PC-3 (cell line): Measurements from ENCODE around the gene ISLR2. TPM values are rescaled to one million over a fixed set of nuclear protein-coding genes. Genes with fewer than 3 reads are reported as not detected.
"Not testable (repeated sequence)": the region's sequence is repeated elsewhere in the genome, so short reads cannot be mapped to it uniquely, and the experiment has no call there.

Experiments
- ATAC-seq: fragments of 200-7000 bp; cut with Tn5 transposase; 2 replicates; pipeline ENCODE4 v1.9.1; 2020; ENCODE audit warnings: mild to moderate bottlenecking, moderate library complexity
- BruUV-seq: library from RNA; stranded (reverse); fragments of 400-500 nt; replicated peaks from 2 replicates; lab custom pipeline; 2021; lab: Mats Ljungman, UMichigan
- CTCF ChIA-PET: fragments of 300-600 bp; sonication (Branson Sonifier 250); formaldehyde crosslinking; loops from one replicate; lab custom pipeline; 2022; ENCODE audit warnings: antibody characterized with exemption; lab: Charles Lee
- POLR2A ChIA-PET: fragments of 300-600 bp; sonication (Branson Sonifier 250); formaldehyde crosslinking; loops from one replicate; lab custom pipeline; 2022; ENCODE audit warnings: antibody characterized with exemption; ENCODE audit not compliant: unreplicated experiment; lab: Charles Lee
- DNase-seq: peaks from one replicate; pipeline ENCODE4 v3.0.0-alpha.2; 2015
- H2AFZ ChIP-seq: fragments of 300-600 bp; sonication (generic); 2 replicates; pipeline ENCODE4 v1.6.0; 2016; ENCODE audit warnings: antibody characterized with exemption, low read length
- H3F3A ChIP-seq: fragments of 300-600 bp; sonication (generic); one replicate; pipeline ENCODE4 v1.6.0; 2017; ENCODE audit warnings: antibody characterized with exemption, low read length, control low read depth, mild to moderate bottlenecking; ENCODE audit not compliant: unreplicated experiment
- H3K27ac ChIP-seq: fragments of 300-600 bp; sonication (generic); 2 replicates; pipeline ENCODE4 v1.5.1; 2016; ENCODE audit warnings: mild to moderate bottlenecking, low read length
- H3K27me3 ChIP-seq: fragments of 300-600 bp; sonication (generic); 2 replicates; pipeline ENCODE4 v1.6.1; 2016; ENCODE audit warnings: low read length, mixed read lengths
- H3K36me3 ChIP-seq: fragments of 300-600 bp; sonication (generic); 2 replicates; pipeline ENCODE4 v1.6.1; 2016; ENCODE audit warnings: low read depth, mixed run types, low read length, mixed read lengths
- H3K4me1 ChIP-seq: fragments of 300-600 bp; sonication (generic); 2 replicates; pipeline ENCODE4 v1.5.1; 2016; ENCODE audit warnings: low read length; ENCODE audit not compliant: insufficient read depth
- H3K4me2 ChIP-seq: fragments of 300-600 bp; sonication (generic); 2 replicates; pipeline ENCODE4 v1.6.0; 2016; ENCODE audit warnings: low read length
- H3K4me3 ChIP-seq: fragments of 300-600 bp; sonication (generic); 2 replicates; pipeline ENCODE4 v1.5.1; 2016; ENCODE audit warnings: mild to moderate bottlenecking, low read length, mixed read lengths
- H3K79me2 ChIP-seq: fragments of 300-600 bp; sonication (generic); 2 replicates; pipeline ENCODE4 v1.6.1; 2017; ENCODE audit warnings: low read length, mixed read lengths
- H3K9ac ChIP-seq: fragments of 300-600 bp; sonication (generic); 2 replicates; pipeline ENCODE4 v1.6.0; 2016; ENCODE audit warnings: mild to moderate bottlenecking, low read length
- H3K9me2 ChIP-seq: fragments of 300-600 bp; sonication (generic); replicated peaks from 2 replicates; pipeline ENCODE4 v1.6.1; 2016; ENCODE audit warnings: mixed run types, low read length, mixed read lengths
- H3K9me3 ChIP-seq: fragments of 300-600 bp; sonication (generic); 2 replicates; pipeline ENCODE4 v1.6.1; 2016; ENCODE audit warnings: low read length, mixed read lengths
- H4K20me1 ChIP-seq: fragments of 300-600 bp; sonication (generic); 2 replicates; pipeline ENCODE4 v1.6.1; 2016; ENCODE audit warnings: low read length, mixed read lengths
- EZH2 ChIP-seq: fragments of 300-600 bp; sonication (generic); IDR thresholded peaks from one replicate; pipeline ENCODE4 v1.6.1; 2017; ENCODE audit warnings: antibody characterized with exemption, mild to moderate bottlenecking, low read length; ENCODE audit not compliant: unreplicated experiment
- EZH2phosphoT487 ChIP-seq: fragments of 300-600 bp; sonication (generic); IDR thresholded peaks from 2 replicates; pipeline ENCODE4 v1.6.1; 2018; ENCODE audit warnings: mild to moderate bottlenecking, antibody characterized with exemption, low read length, borderline replicate concordance
- intact Hi-C: fragments of 100-400 bp; cut with micrococcal nuclease; formaldehyde crosslinking; loops from 2 replicates; pipeline ENCODE4 v1.9.0; 2023
- total RNA-seq: library from RNA; depleted of rRNA; stranded (reverse); fragments of >200 nt; gene quantifications from 2 replicates; pipeline ENCODE4 v1.2.3, GENCODE V29; 2014
- TF ChIP-seq, protein P1 (sequence below): fragments of 300-600 bp; sonication (generic); conservative IDR thresholded peaks from 2 replicates; pipeline ENCODE4 v1.5.1; 2017; ENCODE audit warnings: antibody characterized with exemption, low read depth, mild to moderate bottlenecking, low read length

Gene ISLR2
- total RNA-seq, 1 experiment from 2014 or later: 0.22 TPM

DNA sequence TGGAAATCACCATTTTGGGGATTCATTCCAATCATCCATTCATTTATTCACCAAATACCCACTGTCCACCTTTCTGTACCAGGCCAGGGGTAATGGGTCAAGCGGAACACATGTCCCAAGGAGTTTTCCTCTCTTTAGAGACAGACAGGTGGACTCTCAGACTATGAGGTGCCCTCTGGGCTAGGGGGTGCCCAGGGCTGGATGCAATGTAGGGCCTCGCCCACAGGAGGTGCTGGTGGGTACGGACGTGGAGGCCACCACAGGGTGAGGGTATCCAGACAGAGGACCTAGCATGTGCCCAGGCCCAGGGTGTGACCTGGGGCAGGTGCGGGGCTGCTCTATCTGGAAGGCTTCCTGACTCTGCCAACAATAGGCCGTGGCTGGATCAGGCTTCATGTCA is 21.8 kb upstream of the ISLR2 start:
- H3K36me3 ChIP-seq, H2AFZ ChIP-seq, H3K4me1 ChIP-seq, H3K4me2 ChIP-seq, DNase-seq, POLR2A ChIA-PET, ATAC-seq, CTCF ChIA-PET, H3K27me3 ChIP-seq, H3K27ac ChIP-seq, H3K79me2 ChIP-seq, H3K9me3 ChIP-seq, H3K4me3 ChIP-seq, BruUV-seq, H3K9me2 ChIP-seq, H3K9ac ChIP-seq, H3F3A ChIP-seq, intact Hi-C loops, H4K20me1 ChIP-seq: not testable (repeated sequence)
- TF ChIP-seq, protein P1, sequence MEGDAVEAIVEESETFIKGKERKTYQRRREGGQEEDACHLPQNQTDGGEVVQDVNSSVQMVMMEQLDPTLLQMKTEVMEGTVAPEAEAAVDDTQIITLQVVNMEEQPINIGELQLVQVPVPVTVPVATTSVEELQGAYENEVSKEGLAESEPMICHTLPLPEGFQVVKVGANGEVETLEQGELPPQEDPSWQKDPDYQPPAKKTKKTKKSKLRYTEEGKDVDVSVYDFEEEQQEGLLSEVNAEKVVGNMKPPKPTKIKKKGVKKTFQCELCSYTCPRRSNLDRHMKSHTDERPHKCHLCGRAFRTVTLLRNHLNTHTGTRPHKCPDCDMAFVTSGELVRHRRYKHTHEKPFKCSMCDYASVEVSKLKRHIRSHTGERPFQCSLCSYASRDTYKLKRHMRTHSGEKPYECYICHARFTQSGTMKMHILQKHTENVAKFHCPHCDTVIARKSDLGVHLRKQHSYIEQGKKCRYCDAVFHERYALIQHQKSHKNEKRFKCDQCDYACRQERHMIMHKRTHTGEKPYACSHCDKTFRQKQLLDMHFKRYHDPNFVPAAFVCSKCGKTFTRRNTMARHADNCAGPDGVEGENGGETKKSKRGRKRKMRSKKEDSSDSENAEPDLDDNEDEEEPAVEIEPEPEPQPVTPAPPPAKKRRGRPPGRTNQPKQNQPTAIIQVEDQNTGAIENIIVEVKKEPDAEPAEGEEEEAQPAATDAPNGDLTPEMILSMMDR: peak; percentile 33; the same call in 1 of the 2 replicates

DNA sequence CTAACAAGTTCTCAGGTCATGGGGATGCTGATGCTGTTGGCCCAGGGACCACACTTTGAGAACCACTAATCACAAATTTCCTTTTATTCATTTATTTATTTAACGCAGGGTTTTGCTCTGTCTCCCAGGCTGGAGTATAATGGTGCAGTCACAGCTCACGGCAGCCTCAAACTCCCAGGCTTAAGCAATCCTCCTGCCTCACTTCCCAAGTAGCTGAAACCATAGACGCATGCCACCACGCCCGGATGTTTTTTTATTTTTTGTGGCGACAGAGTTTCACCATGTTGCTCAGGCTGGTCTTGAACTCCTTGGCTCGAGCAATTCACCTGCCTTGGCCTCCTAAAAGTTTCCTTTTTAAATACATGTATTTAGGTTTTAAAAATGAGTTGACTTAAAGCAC is 20.7 kb upstream of the ISLR2 start:
- H3K36me3 ChIP-seq: no peaks in the 10 kb centered on the region
- no peaks in the 10 kb centered on the region for H3K4me1 ChIP-seq
- no peaks in the 10 kb centered on the region for H3K9me2 ChIP-seq
- H3K9ac ChIP-seq: no peak overlapping the region
- DNase-seq (no peak), ATAC-seq (no peak)
- H3F3A ChIP-seq: no peaks in the 10 kb centered on the region
- POLR2A ChIA-PET: no interaction called here
- no peaks in the 10 kb centered on the region for H3K79me2 ChIP-seq
- H3K4me2 ChIP-seq: no peak overlapping the region
- no peaks in the 10 kb centered on the region for H3K27me3 ChIP-seq
- no peak overlapping the region for H2AFZ ChIP-seq
- no peak overlapping the region for H3K4me3 ChIP-seq
- TF ChIP-seq EZH2phosphoT487: no peak
- TF ChIP-seq, protein P1: no peak
- TF ChIP-seq EZH2: no peak
- intact Hi-C loops: no loop called here
- CTCF ChIA-PET: no interaction called here
- BruUV-seq: no TSS peak
- no peaks in the 10 kb centered on the region for H4K20me1 ChIP-seq
- H3K9me3 ChIP-seq: no peaks in the 10 kb centered on the region
- H3K27ac ChIP-seq: no peak overlapping the region

GRCh38 chr15:74120426-74120825 is 10.0 kb upstream of the ISLR2 start:
- Histone ChIP-seq H3F3A (no peaks in the 10 kb centered on the region), H3K4me2 (no peak overlapping the region), H3K36me3 (no peaks in the 10 kb centered on the region), H3K9me3 (no peaks in the 10 kb centered on the region), H3K9ac (no peak overlapping the region), H3K9me2 (no peaks in the 10 kb centered on the region), H3K4me3 (no peak overlapping the region), H4K20me1 (no peaks in the 10 kb centered on the region), H2AFZ (no peak overlapping the region), H3K4me1 (no peaks in the 10 kb centered on the region), H3K27me3 (peaks cover 26% of the 10 kb centered on the region), H3K27ac (no peak overlapping the region), H3K79me2 (no peaks in the 10 kb centered on the region)
- POLR2A ChIA-PET: no interaction called here
- CTCF ChIA-PET: no interaction called here
- ATAC-seq (no peak), DNase-seq (no peak)
- no peak for TF ChIP-seq EZH2
- no TSS peak for BruUV-seq
- intact Hi-C loops: no loop called here
